CD14-positive monocyte (primary cell): ENCODE data around the gene CADM1. TPM values are rescaled to one million over a fixed set of nuclear protein-coding genes. Genes with fewer than 3 reads are reported as not detected.

Experiments
- DNase-seq, 3 donors: peaks; one replicate each; pipeline ENCODE4 v3.0.0-alpha.2; 2011 to 2022
- H2AFZ ChIP-seq: 2 replicates; pipeline ENCODE4 v1.6.0; 2012; ENCODE audit warnings: mild to moderate bottlenecking, low read depth, low read length, inconsistent platforms; ENCODE audit not compliant: insufficient read depth, poor library complexity, severe bottlenecking
- H3K27ac ChIP-seq, 2 donors: 1 replicate in 1 of 2; 2 replicates in 1 of 2; pipeline ENCODE4 v1.5.1; 2012 to 2013; ENCODE audit warnings: low read length in 2 of 2, control low read depth in 1 of 2, inconsistent platforms in 1 of 2, low read depth in 1 of 2, mild to moderate bottlenecking in 1 of 2
- H3K27me3 ChIP-seq, 2 donors: one replicate each; pipeline versions ENCODE4 v1.6.0 to v1.6.1; 2011 to 2013; ENCODE audit warnings: low read length in 2 of 2; ENCODE audit not compliant: control insufficient read depth in 2 of 2, insufficient read depth in 2 of 2
- H3K36me3 ChIP-seq, 2 donors: replicated peaks in 1 of 2; 1 replicate in 1 of 2; 2 replicates in 1 of 2; pipeline versions ENCODE4 v1.5.1 to v1.6.1; 2012 to 2013; ENCODE audit warnings: low read length in 2 of 2, control low read depth in 1 of 2, inconsistent platforms in 1 of 2, mild to moderate bottlenecking in 1 of 2; ENCODE audit not compliant: insufficient read depth in 2 of 2, control insufficient read depth in 1 of 2
- H3K4me1 ChIP-seq, 2 donors: 1 replicate in 1 of 2; 2 replicates in 1 of 2; pipeline versions ENCODE4 v1.5.1 to v1.6.1; 2012 to 2013; ENCODE audit warnings: low read length in 2 of 2, control low read depth in 1 of 2, inconsistent platforms in 1 of 2, mild to moderate bottlenecking in 1 of 2, moderate library complexity in 1 of 2; ENCODE audit not compliant: insufficient read depth in 2 of 2, control insufficient read depth in 1 of 2
- H3K4me2 ChIP-seq: replicated peaks from 2 replicates; pipeline ENCODE3; 2012; ENCODE audit warnings: low read length, moderate library complexity, mild to moderate bottlenecking; ENCODE audit not compliant: poor library complexity, severe bottlenecking; ENCODE audit errors: extremely low read depth
- H3K4me3 ChIP-seq, 3 experiments: fragments of 200-600 bp in 1 of 3; sonication (generic) in 1 of 3; replicated peaks in 1 of 3; 1 replicate in 2 of 3; 2 replicates in 1 of 3; pipeline ENCODE4 v1.5.1; 2011 to 2013; ENCODE audit warnings: low read length in 3 of 3, mild to moderate bottlenecking in 3 of 3, control low read depth in 2 of 3, low read depth in 2 of 3, inconsistent platforms in 1 of 3, moderate library complexity in 1 of 3
- H3K79me2 ChIP-seq: 2 replicates; pipeline ENCODE4 v1.6.0; 2012; ENCODE audit warnings: mild to moderate bottlenecking, control low read depth, inconsistent platforms, low read length, moderate library complexity; ENCODE audit not compliant: insufficient read depth
- H3K9ac ChIP-seq: 2 replicates; pipeline ENCODE4 v1.6.0; 2017; ENCODE audit warnings: low read length, mild to moderate bottlenecking; ENCODE audit not compliant: insufficient read depth, poor library complexity, severe bottlenecking
- H3K9me3 ChIP-seq, 2 donors: replicated peaks in 1 of 2; 1 replicate in 1 of 2; 2 replicates in 1 of 2; pipeline versions ENCODE4 v1.5.1 to v1.6.1; 2012 to 2013; ENCODE audit warnings: low read length in 2 of 2, control low read depth in 1 of 2; ENCODE audit not compliant: control insufficient read depth in 1 of 2, insufficient read depth in 1 of 2
- H4K20me1 ChIP-seq: 2 replicates; pipeline ENCODE4 v1.6.0; 2012; ENCODE audit warnings: mild to moderate bottlenecking, low read length, control low read depth, moderate library complexity; ENCODE audit not compliant: insufficient read depth
- H3K27ac Mint-ChIP-seq, 7 donors: one replicate each; pipeline ENCODE4 v1.8.0; 2020; ENCODE audit warnings: mild to moderate bottlenecking in 7 of 7, mixed read lengths in 7 of 7, moderate library complexity in 6 of 7, inconsistent platforms in 2 of 7
- H3K27me3 Mint-ChIP-seq, 3 donors: one replicate each; pipeline ENCODE4 v1.8.0; 2021 to 2022; ENCODE audit warnings: low read depth in 3 of 3, mild to moderate bottlenecking in 3 of 3, mixed read lengths in 3 of 3, moderate library complexity in 3 of 3, inconsistent platforms in 1 of 3
- H3K36me3 Mint-ChIP-seq, 2 donors: one replicate each; pipeline ENCODE4 v1.8.0; 2020; ENCODE audit warnings: mixed read lengths in 2 of 2, inconsistent platforms in 1 of 2, mild to moderate bottlenecking in 1 of 2
- H3K4me1 Mint-ChIP-seq: one replicate; pipeline ENCODE4 v1.8.0; 2020; ENCODE audit warnings: mild to moderate bottlenecking, mixed read lengths
- H3K4me3 Mint-ChIP-seq, 2 donors: one replicate each; pipeline ENCODE4 v1.8.0; 2020; ENCODE audit warnings: mild to moderate bottlenecking in 2 of 2, mixed read lengths in 2 of 2, moderate library complexity in 1 of 2
- H3K9me3 Mint-ChIP-seq, 7 donors: one replicate each; pipeline ENCODE4 v1.8.0; 2020 to 2022; ENCODE audit warnings: mixed read lengths in 7 of 7, mild to moderate bottlenecking in 6 of 7, moderate library complexity in 6 of 7, inconsistent platforms in 2 of 7
- CTCF ChIP-seq: fragments of 200-600 bp; IDR thresholded peaks from one replicate; pipeline ENCODE4 v1.8.0; 2022; ENCODE audit warnings: antibody characterized with exemption, mild to moderate bottlenecking
- WGBS: methylation state at CpG from one replicate; pipeline ENCODE4 v1.1.5; 2013; ENCODE audit warnings: missing lambda C conversion rate; ENCODE audit not compliant: insufficient coverage; 5-methylcytosine and 5-hydroxymethylcytosine counted together
- intact Hi-C, 2 donors: fragments of 100-400 bp; cut with micrococcal nuclease; formaldehyde crosslinking; loops; one replicate each; pipeline versions ENCODE4 v1.15.0 to v1.15.1; 2023
- polyA plus RNA-seq, 3 donors: library from polyadenylated mRNA; depleted of rRNA in 1 of 3; unstranded in 2 of 3; stranded (reverse) in 1 of 3; fragments of 300-500 nt in 2 of 3; fragments of >200 nt in 1 of 3; fragmentation: Illumina TruSeq in 2 of 3; gene quantifications; 1 replicate in 2 of 3; 2 replicates in 1 of 3; pipeline ENCODE4 v1.2.3, GENCODE V29; 2012 to 2021

The CADM1 gene
- polyA plus RNA-seq, 3 donors: not detected

GRCh38 chr11:115391160-115391559 lies 113.1 kb downstream of the CADM1 start:
- no CpG with 5 or more reads among the region's 3 CpGs for WGBS
- Histone ChIP-seq H3K4me3 (no peak overlapping the region), H3K4me1 (no peaks in the 10 kb centered on the region), H2AFZ (no peak overlapping the region), H3K36me3 (no peaks in the 10 kb centered on the region), H4K20me1 (no peaks in the 10 kb centered on the region), H3K79me2 (no peaks in the 10 kb centered on the region), H3K4me2 (no peak overlapping the region), H3K27me3 (no peaks in the 10 kb centered on the region), H3K9me3 (no peaks in the 10 kb centered on the region), H3K27ac (no peak overlapping the region), H3K9ac (no peak overlapping the region)
- intact Hi-C loops: no loop called here
- Mint-ChIP-seq H3K27me3 (peaks cover 0 to 4% (median 4%) of the 10 kb centered on the region in 3 donors), H3K36me3 (no peaks in the 10 kb centered on the region), H3K27ac (no peak overlapping the region), H3K9me3 (peaks cover 0 to 1% (median 0%) of the 10 kb centered on the region in 7 donors), H3K4me3 (no peak overlapping the region), H3K4me1 (no peaks in the 10 kb centered on the region)
- no peak for DNase-seq
- TF ChIP-seq CTCF: no peak

DNA sequence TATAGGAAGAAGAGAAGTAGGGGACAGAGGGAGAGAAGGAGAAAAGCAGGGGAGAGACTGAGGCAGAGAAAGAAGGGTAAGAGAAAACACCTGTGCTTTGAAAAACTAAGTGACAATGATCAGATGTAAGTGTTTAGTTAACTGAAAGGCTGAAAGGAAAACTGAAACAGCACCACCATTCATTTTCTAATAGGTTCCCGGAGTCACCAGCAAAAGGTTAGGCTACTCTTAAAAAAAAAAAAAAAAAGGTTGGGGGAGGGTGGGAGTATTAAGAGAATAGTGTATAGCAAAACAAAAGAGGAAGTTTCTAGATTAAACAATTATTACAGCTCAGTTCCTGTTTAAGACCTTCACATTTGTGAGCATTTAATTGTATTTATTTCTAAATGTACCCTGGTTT lies 113.8 kb downstream of the CADM1 start:
- H4K20me1 ChIP-seq: no peaks in the 10 kb centered on the region
- H3K9ac ChIP-seq: no peak overlapping the region
- no peak overlapping the region for H3K27ac Mint-ChIP-seq
- H3K9me3 ChIP-seq: no peaks in the 10 kb centered on the region
- no peaks in the 10 kb centered on the region for H3K4me1 Mint-ChIP-seq
- no peak for DNase-seq
- H3K9me3 Mint-ChIP-seq: peaks cover 0 to 1% (median 0%) of the 10 kb centered on the region in 7 donors
- TF ChIP-seq CTCF: no peak
- no peak overlapping the region for H2AFZ ChIP-seq
- H3K4me1 ChIP-seq: no peaks in the 10 kb centered on the region
- H3K27ac ChIP-seq: no peak overlapping the region
- H3K4me2 ChIP-seq: no peak overlapping the region
- no peak overlapping the region for H3K4me3 ChIP-seq
- H3K36me3 ChIP-seq: no peaks in the 10 kb centered on the region
- H3K4me3 Mint-ChIP-seq: no peak overlapping the region
- no CpG with 5 or more reads among the region's 1 CpG for WGBS
- no peaks in the 10 kb centered on the region for H3K36me3 Mint-ChIP-seq
- H3K79me2 ChIP-seq: no peaks in the 10 kb centered on the region
- peaks cover 0 to 5% (median 4%) of the 10 kb centered on the region in 3 donors for H3K27me3 Mint-ChIP-seq
- intact Hi-C loops: no loop called here
- H3K27me3 ChIP-seq: no peaks in the 10 kb centered on the region
